ENCODE results near the gene CNTLN. TPM values are rescaled to one million over a fixed set of nuclear protein-coding genes. Genes with fewer than 3 reads are reported as not detected.

The CNTLN gene
- total and polyA plus RNA-seq, 9 of the 15 experiments (the other 6 are each of a cell fraction or from before 2014, with no cell fraction given), result 0.08 TPM; not detected in 8

GRCh38 chr9:17380126-17380861 lies 245.5 kb downstream of the CNTLN start (continued):
- no peak for TF ChIP-seq KDM2B (CRISPR knock-in tag; IDR thresholded peaks at IDR 0.05)

- in situ Hi-C loops (cut with MboI) (no loop called here), intact Hi-C loops (cut with micrococcal nuclease) (no loop called here)
- H3K9me3 ChIP-seq (replicated peaks; ENCODE audit: control insufficient read depth, insufficient read depth, low read depth, low read length), result no peaks in the 10 kb centered on the region
- no peaks in the 10 kb centered on the region for H4K20me1 ChIP-seq (replicated peaks; ENCODE audit: control insufficient read depth, insufficient read depth, low read length)
- no peak for TF ChIP-seq DNMT1 (IDR thresholded peaks at IDR 0.05)
- ChIA-PET CTCF (ENCODE audit: low intra/inter-chr PET ratio) (no interaction called here), POLR2A (no interaction called here)
- H2AFZ ChIP-seq (ENCODE audit: low read depth, low read length), result no peak overlapping the region
- H3K4me1 ChIP-seq (replicated peaks in 1 of 2; ENCODE audit: control insufficient read depth in 2 of 2, insufficient read depth in 2 of 2, low read length in 2 of 2), result no peaks in the 10 kb centered on the region
- H3K4me2 ChIP-seq (ENCODE audit: insufficient read depth, low read length), result no peak overlapping the region
- no peaks in the 10 kb centered on the region for H3K79me2 ChIP-seq (ENCODE audit: control insufficient read depth, insufficient read depth, low read length)
- FAIRE-seq (no peak), ATAC-seq (no peak), DNase-seq (ENCODE audit: extremely low read depth in 1 of 4, low spot score in 3 of 4) (no peak)
- no peak overlapping the region for H3K4me3 ChIP-seq
- H3K9ac ChIP-seq (ENCODE audit: insufficient read depth in 1 of 2, low read depth in 2 of 2, low read length in 2 of 2), result no peak overlapping the region
- no peaks in the 10 kb centered on the region for H3K27me3 ChIP-seq (ENCODE audit: control insufficient read depth in 2 of 2, insufficient read depth in 2 of 2, low read length in 2 of 2)
- BruUV-seq (replicated peaks), result no TSS peak
- no peak overlapping the region for H3K27ac ChIP-seq (ENCODE audit: extremely low read depth, low read depth, low read length)
- H3K36me3 ChIP-seq (ENCODE audit: control insufficient read depth, insufficient read depth, low read length), result no peaks in the 10 kb centered on the region
- H3K9me1 ChIP-seq (ENCODE audit: control insufficient read depth, insufficient read depth, low read length), result no peaks in the 10 kb centered on the region
Observed at GRCh38 chr9:17387565-17387964, 252.7 kb downstream of the CNTLN start.

- ATAC-seq (no peak), DNase-seq (ENCODE audit: extremely low read depth in 1 of 4, low spot score in 3 of 4) (no peak), FAIRE-seq (no peak)
- Histone ChIP-seq H4K20me1 (replicated peaks; ENCODE audit: control insufficient read depth, insufficient read depth, low read length) (no peaks in the 10 kb centered on the region), H3K4me2 (ENCODE audit: insufficient read depth, low read length) (no peak overlapping the region), H3K9me3 (replicated peaks; ENCODE audit: control insufficient read depth, insufficient read depth, low read depth, low read length) (no peaks in the 10 kb centered on the region), H2AFZ (ENCODE audit: low read depth, low read length) (no peak overlapping the region), H3K27me3 (ENCODE audit: control insufficient read depth in 2 of 2, insufficient read depth in 2 of 2, low read length in 2 of 2) (no peaks in the 10 kb centered on the region), H3K79me2 (ENCODE audit: control insufficient read depth, insufficient read depth, low read length) (no peaks in the 10 kb centered on the region), H3K4me3 (no peak overlapping the region), H3K9me1 (ENCODE audit: control insufficient read depth, insufficient read depth, low read length) (no peaks in the 10 kb centered on the region), H3K36me3 (ENCODE audit: control insufficient read depth, insufficient read depth, low read length) (no peaks in the 10 kb centered on the region), H3K27ac (ENCODE audit: extremely low read depth, low read depth, low read length) (no peak overlapping the region), H3K9ac (ENCODE audit: insufficient read depth in 1 of 2, low read depth in 2 of 2, low read length in 2 of 2) (no peak overlapping the region), H3K4me1 (replicated peaks in 1 of 2; ENCODE audit: control insufficient read depth in 2 of 2, insufficient read depth in 2 of 2, low read length in 2 of 2) (no peaks in the 10 kb centered on the region)
- POLR2A ChIA-PET, result no interaction called here
- BruUV-seq (replicated peaks), result no TSS peak
- intact Hi-C loops (cut with micrococcal nuclease), result no loop called here
- TF ChIP-seq ZNF507 (tag; conservative IDR thresholded peaks at IDR 0.05) (no peak), NR2F6 (CRISPR knock-in tag; IDR thresholded peaks at IDR 0.05) (no peak), MXI1 (IDR thresholded peaks at IDR 0.05; ENCODE audit: low read depth, low read length) (no peak), PHB (CRISPR knock-in tag; IDR thresholded peaks at IDR 0.05) (no peak)
- 0% methylated on average over 1 of the region's 1 CpG for WGBS (ENCODE audit: insufficient coverage, low coverage, missing lambda C conversion rate)
- CTCF ChIA-PET (ENCODE audit: low intra/inter-chr PET ratio), result no interaction called here
- in situ Hi-C loops (cut with MboI), result no loop called here
Observed at GRCh38 chr9:17389026-17389425, 254.2 kb downstream of the CNTLN start.
